Measurements from ENCODE around the gene TRIM44. TPM values are rescaled to one million over a fixed set of nuclear protein-coding genes. Genes with fewer than 3 reads are reported as not detected.

The TRIM44 gene
- total RNA-seq, 2 donors from 2014 or later, result 17.5 to 34.9 TPM

DNA sequence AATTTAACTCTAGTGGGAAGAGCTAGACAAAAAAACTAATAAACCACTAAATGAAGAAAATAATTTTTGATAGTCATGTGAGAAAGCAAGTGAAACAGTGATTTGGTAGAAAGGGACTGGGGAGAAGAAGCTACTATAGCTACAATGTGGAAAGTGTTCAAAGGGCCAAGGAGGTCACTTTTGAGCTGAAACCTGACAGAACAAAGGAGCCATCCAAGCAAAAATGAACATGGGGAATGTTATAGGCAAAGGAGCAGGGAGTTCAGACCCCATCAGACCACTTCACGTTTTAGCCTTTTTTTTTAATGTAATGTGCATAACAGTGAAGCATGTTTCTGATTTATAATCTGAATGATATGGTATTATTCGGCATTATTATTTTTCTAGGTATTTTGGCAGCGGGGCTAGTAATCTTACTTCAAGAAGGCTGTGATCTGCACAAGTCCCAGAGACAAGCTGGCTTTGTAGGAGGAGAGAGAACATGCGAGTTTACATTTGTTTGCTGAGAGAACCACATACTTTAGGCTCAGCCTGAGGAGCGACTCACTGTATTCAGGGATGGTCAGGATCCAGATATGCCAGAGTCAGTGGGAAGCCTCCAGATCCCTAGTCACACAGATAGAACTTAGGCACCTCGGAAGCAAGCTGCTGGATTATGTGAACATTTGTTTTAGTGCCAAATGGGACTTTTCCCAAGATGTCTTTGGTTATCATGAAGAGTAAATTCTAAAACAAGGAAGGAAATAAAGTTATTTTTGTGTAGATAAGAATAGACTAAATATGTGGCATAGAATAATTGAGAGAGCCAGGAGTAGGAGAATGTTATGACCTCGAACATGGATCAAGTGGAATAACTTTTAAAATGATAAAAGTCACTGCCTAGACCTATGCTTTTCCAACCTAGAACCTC lies 118.6 kb downstream of the TRIM44 start:
- Mint-ChIP-seq H3K36me3 (peaks cover 21 to 40% of the 10 kb centered on the region in 2 donors), H3K9me3 (peaks cover 10 to 18% of the 10 kb centered on the region in 2 donors), H3K27ac (no peak overlapping the region)
- ATAC-seq (no peak), DNase-seq (ENCODE audit: low spot score in 2 of 2) (no peak)

- peaks cover 15 to 35% of the 10 kb centered on the region in 2 donors for H3K36me3 Mint-ChIP-seq
- H3K9me3 Mint-ChIP-seq, result peaks cover 5 to 13% of the 10 kb centered on the region in 2 donors
- ATAC-seq (no peak), DNase-seq (ENCODE audit: low spot score in 2 of 2) (no peak)
- H3K27ac Mint-ChIP-seq, result no peak overlapping the region
These were observed 119.4 kb downstream of the TRIM44 start for GRCh38 chr11:35781861-35782470.

DNA sequence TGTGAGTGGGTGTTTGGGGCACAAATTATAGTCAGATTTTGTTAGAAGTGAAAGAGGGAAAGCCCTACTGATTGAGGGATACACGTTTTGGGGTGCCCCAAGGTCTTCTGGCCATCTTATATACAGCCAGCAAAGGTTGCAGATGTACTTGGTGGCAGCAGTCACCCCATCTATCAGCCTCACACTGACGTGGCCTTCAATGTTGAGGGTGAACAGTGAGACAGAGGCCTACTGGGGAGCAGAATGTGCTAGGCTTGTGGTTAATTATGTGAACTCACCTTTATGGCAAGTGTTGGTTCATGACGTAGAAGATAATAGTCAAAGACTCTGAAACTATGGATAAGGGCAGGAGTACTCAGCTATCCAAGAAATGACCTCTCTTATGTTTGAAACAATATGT lies 121.2 kb downstream of the TRIM44 start:
- Mint-ChIP-seq H3K27ac (no peak overlapping the region), H3K36me3 (peaks cover 4 to 21% of the 10 kb centered on the region in 2 donors), H3K9me3 (peaks cover 0 to 7% of the 10 kb centered on the region in 2 donors)
- ATAC-seq, result no peak
- no peak for DNase-seq (ENCODE audit: low spot score in 2 of 2)

DNA sequence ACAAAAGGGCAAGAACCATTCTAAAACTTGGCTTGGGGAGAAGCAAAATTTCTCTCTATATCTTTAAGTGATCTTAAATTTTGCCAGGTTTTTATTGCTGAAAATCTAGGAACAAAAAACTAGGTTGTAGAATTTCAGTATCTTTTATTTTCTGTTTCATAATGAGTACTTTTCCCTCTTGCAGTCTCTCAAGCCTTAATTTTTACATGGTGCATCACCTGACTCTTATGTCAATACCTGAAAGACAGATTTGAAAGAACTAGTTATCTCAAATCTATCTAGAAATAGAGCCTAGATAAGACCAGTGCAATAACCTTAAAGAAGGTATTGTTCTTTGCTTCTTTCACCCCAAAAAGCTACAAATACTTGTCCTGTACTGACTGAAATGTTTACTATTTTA lies 122.1 kb downstream of the TRIM44 start:
- no peak overlapping the region for H3K27ac Mint-ChIP-seq
- ATAC-seq, result peak; percentile 44 to 59
- no peak for DNase-seq (ENCODE audit: low spot score in 2 of 2)
- peaks cover 0 to 12% of the 10 kb centered on the region in 2 donors for H3K36me3 Mint-ChIP-seq
- no peaks in the 10 kb centered on the region for H3K9me3 Mint-ChIP-seq

- ATAC-seq, result peak; percentile 78 to 94
- Mint-ChIP-seq H3K9me3 (no peaks in the 10 kb centered on the region), H3K36me3 (peaks cover 0 to 11% of the 10 kb centered on the region in 2 donors), H3K27ac (no peak overlapping the region)
- no peak for DNase-seq (ENCODE audit: low spot score in 2 of 2)
These were observed 123.0 kb downstream of the TRIM44 start for GRCh38 chr11:35785287-35786167.

- Mint-ChIP-seq H3K36me3 (peaks cover 0 to 8% of the 10 kb centered on the region in 2 donors), H3K9me3 (no peaks in the 10 kb centered on the region), H3K27ac (no peak overlapping the region)
- DNase-seq (ENCODE audit: low spot score in 2 of 2) (no peak), ATAC-seq (peak in 1 of 2 donors; percentile 24)
These were observed 123.6 kb downstream of the TRIM44 start for GRCh38 chr11:35786188-35786587.

- Mint-ChIP-seq H3K9me3 (no peaks in the 10 kb centered on the region), H3K36me3 (peaks cover 0 to 11% of the 10 kb centered on the region in 2 donors)
- no peak for ATAC-seq
These were observed 124.5 kb downstream of the TRIM44 start for GRCh38 chr11:35787013-35787504.

GRCh38 chr11:35787626-35788025 lies 125.1 kb downstream of the TRIM44 start:
- ATAC-seq, result no peak
- DNase-seq (ENCODE audit: low spot score in 2 of 2), result no peak
- H3K27ac Mint-ChIP-seq, result no peak overlapping the region
- H3K36me3 Mint-ChIP-seq, result peaks cover 0 to 11% of the 10 kb centered on the region in 2 donors
- no peaks in the 10 kb centered on the region for H3K9me3 Mint-ChIP-seq

More at GRCh38 chr11:35787013-35787504, 124.5 kb downstream of the TRIM44 start:
- no peak for DNase-seq (ENCODE audit: low spot score in 2 of 2)
- H3K27ac Mint-ChIP-seq, result no peak overlapping the region

DNA sequence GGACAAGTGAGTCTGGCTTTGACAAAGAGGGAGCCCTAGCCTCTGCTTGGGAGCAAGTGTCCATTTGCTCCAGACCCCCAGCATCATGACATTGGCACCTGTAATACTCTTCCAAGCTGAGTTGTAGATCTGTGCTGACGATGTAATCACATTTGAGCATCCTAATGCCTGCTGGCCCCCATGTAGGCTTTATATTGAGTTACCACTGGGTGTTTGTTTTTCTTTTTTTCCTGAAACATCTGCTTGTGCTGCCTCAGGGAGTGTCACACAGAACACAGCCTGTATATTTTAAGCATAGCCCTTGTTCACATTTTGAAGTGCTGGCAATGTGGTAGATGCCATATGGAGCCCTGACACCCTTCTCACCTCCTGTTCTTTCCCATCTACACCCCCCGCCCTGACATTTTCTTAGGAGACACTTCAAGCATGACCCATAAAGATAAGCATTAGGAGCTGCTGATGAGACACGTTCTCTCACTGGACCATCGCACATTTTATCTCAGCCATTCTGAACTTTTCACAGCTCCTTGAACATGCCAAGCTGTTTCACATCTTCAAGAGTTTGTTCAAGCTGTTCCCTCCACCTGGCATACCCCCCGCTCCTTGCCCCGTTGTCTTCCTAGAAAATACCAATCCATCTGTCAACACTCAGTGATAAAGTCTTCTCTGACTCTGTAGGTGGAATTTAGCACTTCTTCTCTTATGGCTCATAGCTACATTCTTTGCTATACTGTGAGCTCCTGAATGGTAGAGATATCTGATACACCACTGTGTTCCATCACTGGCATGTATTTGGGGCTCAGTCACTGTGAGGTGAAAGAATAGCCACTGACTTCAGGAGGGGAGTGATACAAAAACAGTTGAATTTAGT lies 128.7 kb downstream of the TRIM44 start:
- no peaks in the 10 kb centered on the region for H3K9me3 Mint-ChIP-seq
- ATAC-seq (no peak), DNase-seq (ENCODE audit: low spot score in 2 of 2) (no peak)
- no peak overlapping the region for H3K27ac Mint-ChIP-seq
- peaks cover 9 to 17% of the 10 kb centered on the region in 2 donors for H3K36me3 Mint-ChIP-seq

DNA sequence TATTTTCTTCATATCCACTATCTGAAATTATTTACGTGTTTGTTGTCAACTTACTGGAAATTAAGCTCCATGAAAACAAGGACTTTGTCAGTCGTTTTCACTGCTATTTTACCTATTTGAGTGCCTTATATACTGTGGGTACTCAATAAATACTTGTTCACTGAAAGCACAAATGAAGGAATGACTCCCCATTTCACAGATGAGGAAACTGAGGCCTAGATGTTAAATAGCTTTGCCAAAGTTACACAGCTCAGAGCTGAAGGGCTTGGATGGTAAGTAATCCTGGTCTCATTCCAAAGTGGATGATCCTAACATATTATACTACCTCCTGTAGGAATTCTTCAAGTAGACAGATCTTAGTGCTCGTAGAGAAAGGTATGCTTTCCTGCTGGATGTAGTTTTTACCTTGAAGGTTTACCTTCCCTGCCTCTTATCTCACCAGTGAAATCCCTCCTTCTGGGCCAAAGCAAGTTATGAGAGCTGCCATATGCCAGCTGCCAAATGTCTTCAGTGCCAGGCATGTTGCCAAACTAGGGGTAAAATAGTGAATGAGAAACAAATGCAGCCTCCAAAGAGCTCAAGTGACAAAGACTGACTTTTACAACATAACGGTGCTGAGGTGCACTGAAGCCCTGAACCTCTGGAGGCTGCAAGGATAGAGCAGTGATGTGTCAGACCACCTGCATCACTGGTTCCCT lies 129.7 kb downstream of the TRIM44 start:
- DNase-seq (ENCODE audit: low spot score in 2 of 2), result no peak
- no peaks in the 10 kb centered on the region for H3K9me3 Mint-ChIP-seq
- no peak overlapping the region for H3K27ac Mint-ChIP-seq
- no peak for ATAC-seq
- H3K36me3 Mint-ChIP-seq, result peaks cover 15 to 20% of the 10 kb centered on the region in 2 donors

DNA sequence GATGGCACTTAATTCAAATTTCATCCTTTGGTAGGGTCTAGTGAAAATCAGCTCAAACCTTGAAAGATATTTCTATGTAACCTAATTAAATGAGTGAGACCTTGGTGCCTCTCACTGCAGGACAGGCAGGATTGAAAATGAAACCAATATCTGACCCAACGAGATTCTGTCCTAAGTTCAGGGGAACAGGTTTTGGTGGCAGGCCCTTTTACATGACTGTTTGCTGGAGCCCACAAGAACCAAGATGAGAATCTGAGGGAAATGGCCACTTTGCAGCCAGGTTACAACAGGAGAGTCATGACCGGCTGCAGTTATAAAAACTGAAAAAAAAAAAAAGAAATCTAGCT lies 130.2 kb downstream of the TRIM44 start:
- Mint-ChIP-seq H3K9me3 (no peaks in the 10 kb centered on the region), H3K27ac (no peak overlapping the region), H3K36me3 (peaks cover 15 to 20% of the 10 kb centered on the region in 2 donors)
- no peak for DNase-seq (ENCODE audit: low spot score in 2 of 2)
- no peak for ATAC-seq

DNA sequence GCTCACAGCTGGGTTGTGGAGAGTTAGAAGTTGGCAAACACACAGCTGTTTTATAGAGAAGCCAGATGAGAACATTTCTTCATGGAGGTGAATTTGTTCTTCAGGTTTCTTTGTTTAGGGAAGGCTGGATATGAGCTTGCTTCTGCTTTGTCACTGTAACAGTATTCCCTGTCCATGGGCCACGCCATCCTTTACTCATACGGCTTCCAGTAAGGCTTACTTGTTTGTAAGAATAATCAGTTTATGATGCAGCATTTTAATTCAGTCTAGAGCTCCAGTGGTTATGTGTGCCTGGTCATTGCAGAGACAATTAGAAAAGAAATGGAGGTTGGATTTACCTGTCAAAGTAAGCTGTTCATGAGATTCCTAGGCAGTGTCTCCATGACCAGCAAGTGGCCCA lies 131.8 kb downstream of the TRIM44 start:
- Mint-ChIP-seq H3K27ac (no peak overlapping the region), H3K36me3 (peaks cover 17 to 26% of the 10 kb centered on the region in 2 donors), H3K9me3 (peaks cover 0 to 2% of the 10 kb centered on the region in 2 donors)
- no peak for DNase-seq (ENCODE audit: low spot score in 2 of 2)
- ATAC-seq, result no peak

DNA sequence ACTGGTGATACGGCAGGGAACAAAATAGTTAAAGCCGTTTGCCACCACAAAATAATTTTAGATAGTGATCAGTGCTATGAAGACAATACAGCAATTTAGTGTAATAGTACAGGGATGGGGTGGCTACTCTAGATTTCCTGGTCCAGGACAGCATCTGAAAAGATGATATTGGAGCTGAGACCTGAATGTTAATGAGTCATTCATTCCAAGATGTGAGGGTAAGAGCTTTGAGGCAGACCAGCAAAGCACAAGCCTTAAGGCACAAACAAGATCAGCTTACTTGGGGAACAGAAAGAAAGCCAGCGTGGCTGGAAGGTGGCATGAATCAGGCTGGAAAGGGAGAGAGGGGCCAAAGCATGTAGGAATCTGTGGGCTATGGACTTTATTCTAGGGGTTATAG lies 132.3 kb downstream of the TRIM44 start:
- Mint-ChIP-seq H3K9me3 (peaks cover 0 to 7% of the 10 kb centered on the region in 2 donors), H3K27ac (no peak overlapping the region), H3K36me3 (peaks cover 23 to 31% of the 10 kb centered on the region in 2 donors)
- no peak for ATAC-seq
- DNase-seq (ENCODE audit: low spot score in 2 of 2), result no peak

DNA sequence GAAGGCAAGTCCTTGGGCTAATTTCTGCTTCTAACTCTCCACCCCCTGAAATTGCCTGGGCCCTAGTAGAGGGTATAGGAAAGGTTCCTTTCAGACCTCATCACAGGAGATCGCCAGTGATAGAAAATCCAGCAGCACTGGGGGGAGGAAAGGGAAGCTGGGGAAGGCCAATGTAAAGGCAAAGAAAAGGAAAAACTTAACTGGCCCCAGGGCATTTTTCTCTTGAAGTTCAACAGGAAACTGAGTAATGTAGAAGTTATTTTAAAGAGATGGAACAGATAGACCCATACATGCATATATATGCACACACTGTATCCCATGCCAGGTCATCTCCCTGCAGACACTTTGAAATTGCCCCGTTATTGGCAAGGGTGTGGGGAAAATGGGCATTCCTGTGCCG lies 134.0 kb downstream of the TRIM44 start:
- DNase-seq (ENCODE audit: low spot score in 2 of 2), result no peak

DNA sequence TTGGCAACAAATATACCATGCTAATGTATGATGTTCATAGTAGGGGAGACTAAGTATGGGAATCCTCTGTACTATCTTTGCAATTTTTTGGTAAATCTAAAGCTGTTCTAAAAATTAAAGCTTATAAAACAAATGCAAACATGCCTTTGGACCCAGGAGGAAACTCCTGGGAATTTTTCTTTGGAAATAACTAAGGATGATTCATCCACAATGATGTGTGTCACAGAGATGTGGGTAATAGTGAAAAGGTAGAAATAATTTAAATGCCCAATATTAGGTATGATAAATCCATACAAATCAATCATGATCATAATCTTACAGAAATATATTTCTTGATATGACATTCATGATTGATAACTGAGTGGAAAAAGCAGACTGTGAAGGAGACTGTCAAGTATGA lies 135.8 kb downstream of the TRIM44 start:
- no peak for DNase-seq (ENCODE audit: low spot score in 2 of 2)
- no peak for ATAC-seq
- Mint-ChIP-seq H3K9me3 (peaks cover 0 to 9% of the 10 kb centered on the region in 2 donors), H3K27ac (no peak overlapping the region), H3K36me3 (peaks cover 25 to 28% of the 10 kb centered on the region in 2 donors)

More for the DNA sequence above, 134.0 kb downstream of the TRIM44 start:
- Mint-ChIP-seq H3K9me3 (peaks cover 0 to 9% of the 10 kb centered on the region in 2 donors), H3K27ac (peak overlapping the region in 1 of 2 donors; percentile 51), H3K36me3 (peaks cover 25 to 31% of the 10 kb centered on the region in 2 donors)
- no peak for ATAC-seq

Measured in activated naive CD4-positive, alpha-beta T cell treated with anti-CD3 and anti-CD28 coated beads, Interleukin-2, amount 50 U/mL, for 72 hours (primary cell).